HG03469 (cell line): ENCODE data around the gene CACNG5.
"Not testable (repeated sequence)": the region's sequence is repeated elsewhere in the genome, so short reads cannot be mapped to it uniquely, and the experiment has no call there.

ENCODE experiments used
- ATAC-seq: cut with Tn5 transposase; IDR thresholded peaks from one replicate; pipeline ENCODE4 v1.9.1; 2021; ENCODE audit warnings: mild to moderate bottlenecking, moderate library complexity, moderate number of reproducible peaks; ENCODE audit not compliant: unreplicated experiment

Gene CACNG5

DNA sequence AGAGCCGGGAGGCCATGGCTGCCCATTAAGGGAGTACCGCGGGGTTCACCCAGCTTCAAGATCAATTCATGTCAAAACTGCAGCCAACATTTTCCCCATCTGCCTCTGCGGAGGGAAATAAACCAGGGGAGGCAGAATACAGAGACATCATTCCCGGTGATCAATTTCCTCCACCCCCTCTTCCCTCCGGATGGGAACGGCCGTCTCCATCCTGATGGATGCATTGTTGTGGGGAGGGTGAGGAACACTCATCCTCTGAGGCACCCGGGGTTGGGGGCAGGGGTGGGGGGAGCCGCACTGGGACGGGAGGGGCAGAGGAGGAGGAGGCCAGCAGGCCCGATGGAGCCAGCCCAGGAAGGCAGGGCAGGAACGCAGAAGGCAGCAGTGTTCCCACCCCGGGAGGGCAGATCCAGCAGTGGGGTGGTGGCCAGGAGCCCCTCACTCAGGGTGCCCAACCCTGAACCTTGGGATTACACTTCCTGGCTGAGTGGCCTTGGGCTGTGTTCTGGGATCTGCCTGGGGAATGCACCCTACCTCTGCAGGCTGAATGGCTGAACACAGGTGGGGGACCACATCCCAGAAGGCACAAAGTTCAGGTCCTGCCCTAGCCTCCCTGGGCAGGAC lies 14.2 kb downstream of the CACNG5 start:
- no peak for ATAC-seq

DNA sequence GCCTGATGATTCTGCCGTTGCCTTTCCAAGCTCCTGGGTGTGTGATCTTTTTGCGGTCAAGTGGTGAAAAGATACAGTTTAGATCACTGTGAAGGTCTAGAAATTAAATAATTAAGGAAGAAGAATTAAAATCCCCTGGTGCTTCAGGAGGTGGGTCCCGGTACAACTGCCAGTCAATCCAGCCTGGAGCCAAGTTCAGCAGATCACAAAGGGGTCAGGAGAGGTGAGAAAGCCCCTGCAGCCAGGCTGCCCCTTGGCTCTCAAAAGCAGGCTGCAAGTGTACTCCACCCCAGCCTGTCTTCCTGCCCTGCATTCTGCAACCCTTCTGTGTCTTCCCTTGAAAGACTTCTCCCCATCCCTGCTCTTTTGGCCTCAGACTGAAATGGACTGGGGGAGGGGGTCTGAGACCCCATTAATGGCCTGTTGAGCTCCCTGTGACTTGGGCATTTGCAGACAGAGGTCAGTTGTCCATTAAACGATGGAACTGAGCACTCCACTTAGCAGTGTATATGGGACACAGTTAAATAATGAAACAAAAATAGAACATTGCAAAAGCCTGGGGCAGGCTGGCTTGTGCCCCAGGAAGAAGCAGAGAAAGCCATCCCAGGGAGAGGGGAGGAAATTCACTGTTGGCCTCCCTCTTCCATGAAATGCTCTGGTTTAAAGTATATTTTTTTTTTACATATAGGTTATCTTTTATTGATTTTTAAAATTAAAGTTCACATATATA lies 15.1 kb downstream of the CACNG5 start:
- ATAC-seq = no peak

DNA sequence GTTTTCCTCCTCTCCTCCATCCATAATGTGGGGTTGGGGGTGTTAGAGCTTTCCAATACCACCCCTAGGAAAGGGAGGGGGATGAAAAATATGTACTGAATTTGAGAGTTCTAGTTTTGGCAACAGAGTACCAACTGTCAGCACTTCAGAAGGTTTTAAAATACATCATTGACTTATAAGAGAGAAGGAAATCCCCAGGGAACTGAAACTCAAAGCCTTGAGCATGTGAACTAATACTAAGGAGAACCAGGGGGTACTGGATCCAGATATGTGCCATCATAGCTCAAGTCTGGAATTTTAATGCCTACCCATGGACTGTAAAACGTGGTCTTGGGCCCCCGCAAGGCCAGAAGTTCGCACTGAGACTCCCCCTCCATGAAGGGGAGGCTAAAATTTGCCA lies 15.8 kb downstream of the CACNG5 start:
- no peak for ATAC-seq

DNA sequence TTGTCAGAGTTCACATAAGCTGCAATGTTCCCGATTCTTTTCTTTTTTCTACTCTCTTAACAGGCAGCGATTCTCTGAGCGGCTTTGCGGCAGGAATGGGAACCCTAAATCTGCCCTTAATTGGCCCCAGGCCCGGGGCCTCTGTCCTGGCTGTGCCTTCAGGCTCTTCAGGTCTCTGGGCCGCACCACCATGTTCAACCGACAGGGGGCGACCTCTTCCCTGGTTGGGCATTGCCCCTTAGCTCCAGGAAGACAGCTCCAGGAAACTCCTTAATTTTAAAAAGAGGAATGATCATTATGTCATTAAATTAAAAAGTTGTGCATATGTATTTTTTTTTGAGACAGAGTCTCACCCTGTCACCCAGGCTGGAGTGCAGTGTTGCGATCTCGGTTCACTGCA lies 20.3 kb downstream of the CACNG5 start:
- ATAC-seq = no peak

DNA sequence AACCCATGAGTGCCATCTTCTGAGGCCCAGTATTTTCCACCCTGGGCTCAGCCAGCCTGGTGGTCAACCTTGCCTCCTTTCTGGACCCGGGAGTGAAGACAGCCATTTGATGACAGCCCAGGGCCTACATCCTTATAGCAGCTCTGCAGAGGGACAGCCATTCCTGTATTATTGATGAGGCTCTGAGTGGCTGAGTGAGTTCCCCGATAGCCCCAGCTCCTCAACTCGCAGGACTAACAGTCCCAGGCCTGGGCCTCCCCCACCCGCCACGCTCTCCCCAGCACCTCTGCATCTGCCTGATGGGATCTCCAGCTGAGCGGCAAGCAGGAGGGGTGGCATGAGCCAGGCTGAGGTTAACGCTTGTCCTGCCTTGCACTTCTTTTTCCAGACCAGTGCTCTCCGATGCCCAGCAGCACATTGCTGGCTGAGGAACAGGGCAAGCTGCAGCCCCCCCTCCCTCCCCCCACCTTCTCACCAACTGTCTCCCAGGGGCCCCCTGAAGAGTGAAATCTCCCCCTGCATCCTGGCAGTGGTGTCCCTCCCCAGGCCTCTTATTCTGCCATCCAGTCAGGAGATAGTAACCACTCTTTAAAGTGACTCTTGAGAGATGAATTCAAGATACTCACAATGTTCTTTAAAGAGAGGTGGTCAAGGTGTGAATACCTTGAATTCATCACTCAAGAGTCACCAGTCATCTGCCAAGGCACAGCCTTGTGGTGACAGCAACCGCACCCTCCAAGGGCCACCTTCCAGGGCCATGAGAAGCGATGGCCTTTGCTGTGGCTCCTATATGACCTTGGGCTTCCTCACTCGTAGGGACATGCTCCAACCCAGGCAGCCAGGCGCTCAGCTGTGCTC lies 23.5 kb downstream of the CACNG5 start:
- ATAC-seq = no peak

DNA sequence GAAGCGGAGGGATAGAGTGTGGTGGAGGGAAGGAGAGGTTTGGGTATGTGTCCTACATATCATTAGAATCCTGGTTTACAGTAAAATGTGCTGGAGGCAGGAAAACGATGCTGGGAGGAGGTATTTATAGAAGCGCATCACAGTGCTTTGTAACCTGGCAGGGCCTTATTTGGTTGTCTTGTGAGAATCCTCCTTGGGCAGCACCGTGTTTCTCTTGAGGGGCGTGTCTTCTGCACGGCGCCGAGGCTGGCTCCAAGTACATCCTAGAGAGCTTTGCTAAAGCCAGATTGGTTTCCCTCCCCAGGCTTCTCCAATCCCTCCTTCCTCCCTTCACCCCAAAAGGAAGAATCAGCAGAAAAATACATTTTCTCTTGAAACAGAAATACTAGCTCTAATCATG lies 24.4 kb downstream of the CACNG5 start:
- no peak for ATAC-seq

DNA sequence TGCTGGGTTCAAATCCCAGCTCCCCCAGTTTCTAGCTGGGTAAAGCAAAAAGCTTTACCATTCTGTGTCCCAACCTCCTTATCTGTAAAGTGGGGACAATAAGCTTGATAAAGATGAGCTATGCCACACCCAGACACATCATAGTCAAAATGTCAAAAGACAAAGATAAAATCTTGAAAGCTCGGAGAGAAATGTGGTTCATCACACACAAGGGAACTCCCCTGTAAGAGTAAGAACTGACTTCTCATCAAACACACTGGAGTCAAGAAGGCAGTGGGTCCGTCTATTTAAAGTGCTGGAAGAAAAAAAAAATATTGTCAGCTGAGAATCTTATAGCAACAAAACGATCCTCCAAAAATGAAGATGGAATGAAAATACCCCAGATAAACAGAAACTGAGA lies 25.3 kb downstream of the CACNG5 start:
- ATAC-seq = no peak

DNA sequence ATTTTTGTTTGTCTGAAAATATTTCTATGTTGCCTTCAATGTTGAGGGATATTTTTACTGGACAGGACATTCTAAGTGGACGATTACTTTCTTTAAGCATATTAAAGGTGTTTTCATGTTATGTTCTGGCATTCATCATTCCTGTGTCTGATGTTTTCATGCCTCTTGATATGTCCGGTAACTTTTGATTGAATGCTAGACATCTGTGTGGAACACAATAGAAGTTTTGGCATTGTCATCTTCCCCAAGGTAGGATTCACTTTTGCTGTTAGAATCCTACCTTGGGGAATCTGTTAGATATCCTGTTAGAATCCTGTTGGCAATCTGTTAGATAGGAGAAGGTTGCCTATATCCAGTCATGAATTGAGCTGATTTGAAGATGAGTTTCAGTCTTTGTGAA lies 28.9 kb downstream of the CACNG5 start:
- ATAC-seq = no peak

DNA sequence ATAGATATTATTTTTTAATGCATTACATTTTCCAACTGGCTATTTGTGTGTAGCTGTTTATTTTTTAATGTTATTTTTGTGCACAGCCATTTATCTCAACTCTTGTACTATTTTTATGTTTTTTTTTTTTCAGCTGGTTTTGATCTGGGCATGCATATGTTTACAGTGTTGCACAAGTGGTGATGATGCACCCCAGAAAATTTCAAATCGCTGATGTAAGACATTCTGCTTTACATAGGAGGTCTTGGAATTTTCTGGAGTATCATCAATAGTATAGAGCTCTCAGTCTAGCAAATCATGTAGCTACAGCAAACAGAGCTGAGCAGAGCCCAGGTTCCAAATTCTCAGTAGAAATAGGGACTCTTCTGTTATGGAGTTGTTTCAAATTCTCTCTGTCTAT lies 30.2 kb downstream of the CACNG5 start:
- ATAC-seq = no peak

DNA sequence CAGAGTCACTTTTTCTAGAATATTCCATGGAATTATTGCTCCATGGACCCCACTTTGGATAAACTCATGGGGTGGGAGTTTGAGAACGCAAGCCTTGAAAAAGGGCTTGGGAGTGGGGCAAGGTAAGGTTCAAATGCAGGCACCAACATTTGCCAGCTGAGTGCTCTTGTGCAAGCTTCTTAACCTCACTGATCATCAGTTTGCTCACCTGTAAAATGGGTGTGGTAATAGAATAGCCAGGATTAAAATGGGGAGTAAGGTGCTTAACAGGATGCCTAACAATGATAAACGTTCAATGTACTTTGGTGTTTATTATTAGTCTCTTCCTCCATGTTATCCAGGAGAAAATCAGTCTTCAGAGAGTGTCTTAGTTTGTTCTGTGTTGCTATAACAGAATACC lies 39.0 kb downstream of the CACNG5 start:
- ATAC-seq = no peak

DNA sequence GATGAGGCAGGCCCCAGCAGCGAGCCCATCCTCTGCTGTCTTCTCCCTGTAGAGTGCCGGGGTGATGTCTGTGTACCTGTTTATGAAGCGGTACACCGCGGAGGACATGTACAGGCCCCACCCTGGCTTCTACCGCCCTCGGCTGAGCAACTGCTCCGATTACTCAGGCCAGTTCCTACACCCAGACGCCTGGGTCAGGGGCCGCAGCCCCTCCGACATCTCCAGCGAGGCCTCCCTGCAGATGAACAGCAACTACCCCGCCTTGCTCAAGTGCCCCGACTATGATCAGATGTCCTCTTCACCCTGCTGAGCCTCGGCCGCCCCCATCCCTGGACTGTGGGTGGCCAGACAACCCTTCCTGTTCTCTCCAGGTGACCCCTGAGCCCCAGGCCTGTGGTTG lies 50.0 kb downstream of the CACNG5 start:
- no peak for ATAC-seq

DNA sequence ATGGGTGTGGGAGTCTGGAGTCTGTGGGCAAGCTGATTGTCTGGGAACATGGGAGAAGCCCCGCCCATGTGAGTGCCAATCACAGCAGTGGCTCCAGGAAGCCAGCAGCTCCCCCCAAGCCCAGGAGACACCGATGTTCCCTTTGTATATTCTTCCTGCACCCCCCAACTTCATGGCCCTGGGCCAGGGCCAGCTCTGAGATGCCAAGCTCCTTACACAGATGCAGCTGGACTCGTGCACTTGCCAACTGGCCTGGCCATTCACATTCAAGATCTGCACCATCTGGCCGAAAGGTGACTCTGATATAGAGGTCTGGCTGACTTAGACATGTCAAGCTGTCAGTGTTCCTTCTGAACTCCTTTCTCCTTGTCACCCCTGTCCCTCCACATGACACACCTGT lies 50.5 kb downstream of the CACNG5 start:
- ATAC-seq = no peak

DNA sequence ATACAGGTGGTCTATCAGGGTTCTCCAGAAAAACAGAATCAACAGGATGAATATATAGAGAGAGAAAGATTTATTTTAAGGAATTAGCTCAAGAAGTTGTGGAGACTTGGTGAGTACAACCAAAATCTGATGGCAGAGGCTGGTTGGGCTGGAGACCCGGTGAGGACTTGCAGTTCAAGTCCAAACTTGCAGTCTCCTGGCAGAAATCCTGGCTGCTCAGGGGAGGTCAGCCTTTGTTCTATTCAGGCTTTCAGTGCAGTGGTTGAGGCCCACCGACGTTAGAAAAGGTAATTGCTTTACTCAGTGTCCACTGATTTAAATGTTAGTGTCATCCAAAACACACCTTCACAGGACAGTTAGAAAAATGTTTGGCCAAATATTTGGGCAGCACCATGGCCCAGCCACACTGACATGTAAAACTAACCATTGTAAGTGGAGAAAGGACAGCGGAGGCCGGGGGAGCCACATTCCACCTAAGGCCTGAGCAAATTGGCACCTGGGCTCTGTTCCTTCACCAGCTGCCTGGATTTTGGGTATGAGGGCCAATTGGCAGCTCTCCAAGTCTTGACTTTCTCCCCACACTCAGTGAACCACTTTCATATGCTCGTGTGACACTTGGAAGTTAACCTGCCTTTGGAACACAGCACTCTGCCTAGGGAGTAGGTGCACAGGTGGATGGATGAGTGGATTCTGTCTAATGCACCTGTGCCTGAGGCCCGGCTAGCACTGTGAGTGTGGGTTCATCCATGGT lies 54.7 kb downstream of the CACNG5 start:
- ATAC-seq = no peak

DNA sequence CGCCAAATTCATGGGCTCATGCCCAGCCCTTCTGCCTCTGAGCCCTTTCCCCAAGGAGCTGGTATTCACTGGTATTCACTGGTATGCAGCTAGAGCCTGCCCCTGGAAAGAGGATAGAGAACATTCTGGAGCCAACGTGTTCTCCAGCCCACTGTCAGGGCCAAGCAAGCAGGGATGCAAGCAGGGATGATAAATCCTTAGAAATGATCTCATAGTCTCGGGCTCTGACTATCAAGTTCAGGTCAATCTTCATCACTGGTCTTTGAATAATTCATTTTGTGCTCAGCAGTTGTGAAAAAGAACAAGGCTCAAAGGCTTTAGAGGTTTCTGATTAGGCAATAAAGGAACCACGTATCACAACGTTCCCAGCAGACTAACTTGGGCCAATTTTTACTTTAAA lies 57.3 kb downstream of the CACNG5 start:
- no peak for ATAC-seq

DNA sequence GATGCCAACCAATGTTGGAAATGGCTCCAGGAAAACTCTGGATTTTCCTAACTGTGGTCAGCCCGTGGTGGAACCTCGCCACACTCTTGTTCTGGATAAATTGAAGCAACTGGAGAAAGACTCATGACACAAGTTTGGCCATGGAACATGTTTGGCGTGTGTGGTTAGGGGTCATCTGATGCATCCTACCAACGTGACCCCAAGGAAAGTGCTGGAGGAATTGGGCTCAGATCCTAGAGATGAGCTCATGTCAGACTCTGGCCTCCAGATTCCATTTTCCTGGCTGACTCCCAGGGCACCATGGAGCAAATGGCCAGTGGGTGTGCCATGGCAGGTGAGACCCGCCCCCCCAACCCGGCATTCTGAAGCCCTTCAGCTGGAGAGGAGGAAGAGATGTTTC lies 58.5 kb downstream of the CACNG5 start:
- no peak for ATAC-seq

DNA sequence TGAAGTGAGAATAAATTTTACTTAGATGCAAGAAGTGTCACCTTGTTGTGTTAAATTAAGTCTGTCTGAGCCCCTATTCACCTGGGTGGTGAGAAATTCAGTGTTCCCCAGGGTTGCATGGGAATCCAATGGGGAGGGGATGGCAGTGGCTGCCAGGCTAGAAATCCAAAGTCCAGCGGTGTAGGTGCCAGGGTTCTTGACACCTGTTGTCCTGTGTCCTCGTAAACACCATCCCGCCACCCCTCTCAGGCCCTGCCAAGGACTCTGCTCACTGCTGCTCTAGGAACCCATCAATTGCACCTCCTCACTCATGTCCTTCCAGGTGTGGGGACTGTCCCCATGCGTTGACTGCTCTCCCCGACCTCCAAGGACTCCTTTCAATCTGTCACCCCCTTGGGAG lies 58.9 kb downstream of the CACNG5 start:
- ATAC-seq = no peak

DNA sequence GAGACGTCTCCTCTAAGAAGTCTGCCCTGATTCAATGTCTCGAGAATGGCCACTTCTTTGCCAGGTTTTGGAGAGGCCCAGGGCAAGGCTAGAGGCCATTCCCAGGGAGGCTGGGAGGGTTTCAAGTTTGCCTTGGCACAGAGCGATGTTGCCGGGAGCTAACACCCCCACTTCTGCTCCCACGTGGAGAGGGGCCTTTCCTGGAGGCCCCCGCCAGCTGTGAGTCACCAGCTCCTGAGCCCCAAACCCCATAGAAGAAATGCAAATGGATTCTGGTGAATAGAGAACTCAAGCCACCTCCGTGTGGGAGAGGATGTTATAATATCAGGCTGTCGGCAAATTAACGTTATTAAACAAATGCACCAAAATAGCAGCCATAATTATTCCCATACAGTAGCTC lies 62.2 kb downstream of the CACNG5 start:
- ATAC-seq = no peak

DNA sequence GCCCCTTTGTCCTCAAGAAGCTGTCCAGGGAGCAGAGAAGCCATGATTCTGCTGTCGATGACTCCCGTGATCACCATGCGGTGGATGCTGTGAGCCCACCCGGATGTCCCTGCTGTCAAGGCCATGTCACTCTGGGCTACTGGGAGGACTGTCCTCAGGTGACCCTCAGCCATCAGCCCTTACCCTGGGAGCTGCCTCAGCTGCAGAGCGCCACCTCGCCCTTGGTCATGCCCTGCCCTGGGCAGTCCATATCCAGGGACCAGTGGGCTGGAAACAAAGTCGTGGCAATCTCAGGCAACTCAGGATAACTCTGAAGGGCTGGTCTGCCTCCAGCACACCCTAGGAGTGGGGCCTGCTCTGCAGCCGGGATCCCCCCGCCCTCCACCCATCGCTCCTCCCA lies 63.6 kb downstream of the CACNG5 start:
- no peak for ATAC-seq

DNA sequence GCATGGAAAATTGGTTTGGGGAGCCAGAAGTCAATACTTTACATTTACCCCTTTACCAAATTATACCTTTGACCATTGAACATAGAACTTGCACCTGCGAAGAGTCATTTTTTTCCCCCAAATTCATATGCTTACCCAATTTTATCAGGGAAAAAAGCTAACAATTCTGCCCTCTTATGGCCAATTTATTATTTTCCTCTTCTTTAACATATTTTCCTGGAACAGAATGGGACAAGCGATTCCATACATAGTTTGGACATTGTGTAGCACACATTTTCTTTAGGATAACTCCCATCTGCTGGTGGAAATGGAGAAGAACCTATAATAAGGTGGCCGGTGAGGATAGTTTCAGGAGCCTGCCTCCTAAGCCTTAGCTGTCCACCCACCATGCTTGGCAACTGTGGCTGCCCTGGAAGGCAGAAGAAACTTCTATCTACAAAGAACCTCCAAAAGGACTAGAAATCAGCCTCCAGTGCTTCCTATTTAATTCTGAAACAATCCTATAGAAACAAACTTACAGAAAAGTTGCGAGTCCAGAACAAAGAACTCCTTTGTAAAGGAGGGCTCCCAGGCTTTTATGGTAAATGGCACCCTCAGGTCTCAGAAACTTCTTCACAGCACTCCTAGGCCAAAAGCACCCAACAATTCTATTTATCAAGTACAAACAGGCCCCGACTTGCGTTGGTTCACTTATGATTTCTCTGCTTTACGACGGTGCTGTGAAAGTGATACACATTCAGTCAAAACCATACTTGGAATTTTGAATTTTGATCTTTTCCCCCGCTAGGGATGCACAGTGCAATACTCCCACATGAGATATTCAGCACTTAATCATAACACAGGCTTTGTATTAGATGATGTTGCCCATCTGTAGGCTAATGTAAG lies 65.5 kb downstream of the CACNG5 start:
- ATAC-seq = no peak

DNA sequence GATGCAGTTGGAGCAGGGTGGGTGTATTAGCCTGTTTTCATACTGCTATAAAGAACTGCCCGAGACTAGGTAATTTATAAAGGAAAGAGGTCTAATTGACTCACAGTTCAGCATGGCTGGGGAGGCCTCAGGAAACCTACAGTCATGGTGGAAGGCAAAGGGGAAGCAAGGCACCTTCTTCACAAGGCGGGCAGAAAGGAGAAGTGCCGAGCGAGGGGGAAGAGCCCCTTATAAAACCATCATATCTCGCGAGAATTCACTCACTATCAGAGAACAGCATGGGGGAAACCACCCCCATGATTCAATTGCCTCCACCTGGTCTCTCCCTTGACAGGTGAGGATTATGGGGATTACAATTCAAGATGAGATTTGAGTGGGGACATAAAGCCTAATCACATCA lies 68.4 kb downstream of the CACNG5 start:
- ATAC-seq = not testable (repeated sequence)
